Measurements from ENCODE around the gene FGD5.

The FGD5 gene, protein sequence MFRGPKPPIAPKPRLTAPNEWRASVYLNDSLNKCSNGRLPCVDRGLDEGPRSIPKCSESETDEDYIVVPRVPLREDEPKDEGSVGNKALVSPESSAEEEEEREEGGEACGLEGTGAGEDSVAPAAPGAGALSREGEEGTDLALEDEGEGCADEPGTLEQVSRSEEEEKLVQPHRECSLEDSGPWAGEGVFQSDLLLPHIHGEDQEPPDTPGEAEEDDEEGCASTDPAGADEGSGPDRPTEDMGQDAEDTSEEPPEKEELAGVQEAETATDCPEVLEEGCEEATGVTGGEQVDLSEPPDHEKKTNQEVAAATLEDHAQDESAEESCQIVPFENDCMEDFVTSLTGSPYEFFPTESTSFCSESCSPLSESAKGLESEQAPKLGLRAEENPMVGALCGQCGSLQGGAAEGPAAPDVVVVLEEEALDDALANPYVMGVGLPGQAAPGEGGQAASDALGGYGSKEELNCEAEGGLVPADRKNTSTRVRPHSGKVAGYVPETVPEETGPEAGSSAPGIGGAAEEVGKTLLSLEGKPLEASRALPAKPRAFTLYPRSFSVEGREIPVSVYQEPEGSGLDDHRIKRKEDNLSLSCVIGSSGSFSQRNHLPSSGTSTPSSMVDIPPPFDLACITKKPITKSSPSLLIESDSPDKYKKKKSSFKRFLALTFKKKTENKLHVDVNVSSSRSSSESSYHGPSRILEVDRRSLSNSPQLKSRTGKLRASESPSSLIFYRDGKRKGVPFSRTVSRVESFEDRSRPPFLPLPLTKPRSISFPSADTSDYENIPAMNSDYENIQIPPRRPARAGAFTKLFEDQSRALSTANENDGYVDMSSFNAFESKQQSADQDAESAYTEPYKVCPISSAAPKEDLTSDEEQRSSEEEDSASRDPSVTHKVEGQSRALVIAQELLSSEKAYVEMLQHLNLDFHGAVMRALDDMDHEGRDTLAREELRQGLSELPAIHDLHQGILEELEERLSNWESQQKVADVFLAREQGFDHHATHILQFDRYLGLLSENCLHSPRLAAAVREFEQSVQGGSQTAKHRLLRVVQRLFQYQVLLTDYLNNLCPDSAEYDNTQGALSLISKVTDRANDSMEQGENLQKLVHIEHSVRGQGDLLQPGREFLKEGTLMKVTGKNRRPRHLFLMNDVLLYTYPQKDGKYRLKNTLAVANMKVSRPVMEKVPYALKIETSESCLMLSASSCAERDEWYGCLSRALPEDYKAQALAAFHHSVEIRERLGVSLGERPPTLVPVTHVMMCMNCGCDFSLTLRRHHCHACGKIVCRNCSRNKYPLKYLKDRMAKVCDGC (N-terminal part only)

DNA sequence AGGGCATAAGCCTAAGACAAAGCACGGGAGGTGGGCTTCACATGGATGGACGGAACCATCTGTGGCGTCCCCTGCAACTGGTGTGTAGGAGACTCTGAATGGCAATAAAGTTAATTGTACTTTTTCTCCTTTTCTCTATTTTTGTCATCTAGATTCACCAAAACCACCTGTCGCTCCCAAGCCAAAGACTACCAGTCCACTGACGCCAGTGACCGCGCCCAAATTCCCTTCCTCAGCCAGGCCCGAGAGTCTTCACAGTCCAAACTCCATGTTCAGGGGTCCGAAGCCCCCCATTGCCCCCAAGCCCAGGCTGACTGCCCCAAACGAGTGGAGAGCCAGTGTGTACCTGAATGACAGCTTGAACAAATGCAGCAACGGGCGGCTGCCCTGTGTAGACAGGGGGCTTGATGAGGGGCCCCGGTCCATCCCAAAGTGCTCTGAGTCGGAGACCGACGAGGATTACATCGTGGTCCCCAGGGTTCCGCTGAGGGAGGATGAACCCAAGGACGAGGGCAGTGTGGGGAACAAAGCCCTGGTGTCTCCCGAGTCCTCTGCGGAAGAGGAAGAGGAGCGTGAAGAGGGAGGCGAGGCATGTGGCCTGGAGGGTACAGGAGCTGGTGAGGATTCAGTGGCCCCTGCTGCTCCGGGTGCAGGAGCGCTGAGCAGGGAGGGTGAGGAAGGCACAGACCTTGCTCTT is at the start of gene FGD5:
FGD5 (plus strand) TSS at position 159 of the 697 bp plus-strand sequence; CDS start at position 269, 110 bp downstream.
- no peak for DNase-seq (ENCODE audit: low spot score)

DNA sequence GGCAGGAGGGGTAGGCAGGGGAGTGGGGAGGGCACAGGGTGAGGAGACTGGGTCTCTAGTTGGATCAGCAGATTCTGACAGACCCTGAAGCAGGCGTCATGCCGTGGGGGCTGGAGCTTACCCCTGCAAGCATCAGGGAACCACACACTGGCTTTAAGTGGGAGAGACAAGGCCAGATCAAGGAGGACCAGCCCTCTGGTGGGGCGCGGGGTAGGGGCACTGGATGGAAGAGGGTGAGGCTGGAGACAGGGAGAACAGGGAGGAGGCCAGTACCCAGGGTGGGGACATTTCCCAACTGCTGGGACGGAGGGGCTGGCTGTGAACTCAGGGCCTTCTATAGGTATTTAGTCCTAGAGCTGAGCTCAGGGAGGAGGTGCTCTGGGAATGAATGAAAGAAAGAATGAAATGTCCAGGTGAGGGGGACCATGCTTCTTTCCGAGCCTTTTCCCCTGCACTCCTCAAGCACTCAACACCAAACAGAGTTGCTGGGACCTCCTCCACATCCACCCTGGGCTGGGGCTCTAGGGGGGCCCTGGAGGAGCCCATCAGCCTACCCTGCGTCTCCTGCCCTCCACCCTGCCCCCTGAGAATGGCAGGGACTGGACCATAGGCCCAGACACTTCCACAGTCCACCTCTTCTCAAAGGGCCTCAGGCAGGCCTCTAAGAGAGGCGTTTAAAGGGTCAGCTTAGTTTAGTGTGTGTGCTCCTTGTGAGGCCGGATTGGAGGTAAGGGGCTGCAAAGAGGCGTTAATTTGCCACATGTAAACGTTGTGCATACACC is 49.0 kb upstream of the FGD5 start:
- DNase-seq (ENCODE audit: low spot score), result no peak

DNA sequence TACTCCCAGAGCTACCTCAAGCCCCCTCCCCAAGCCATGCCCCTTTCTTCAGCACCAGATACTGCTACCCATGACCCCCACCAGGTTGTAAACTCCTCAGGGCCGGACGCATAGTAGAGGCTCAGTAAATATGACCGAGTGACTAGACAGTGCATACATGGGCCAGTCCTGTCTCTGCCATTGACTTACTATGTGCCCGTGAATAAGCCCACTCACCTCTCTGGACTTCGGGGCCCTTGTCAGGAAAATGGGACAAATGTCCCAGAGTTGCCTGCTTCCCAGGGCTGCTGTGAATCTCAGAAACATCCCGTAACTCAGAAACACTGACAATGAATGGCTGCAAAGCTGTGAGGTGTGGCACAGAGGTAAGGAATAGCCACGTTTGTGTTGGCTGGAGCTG is 48.2 kb upstream of the FGD5 start:
- DNase-seq (ENCODE audit: low spot score), result no peak

DNA sequence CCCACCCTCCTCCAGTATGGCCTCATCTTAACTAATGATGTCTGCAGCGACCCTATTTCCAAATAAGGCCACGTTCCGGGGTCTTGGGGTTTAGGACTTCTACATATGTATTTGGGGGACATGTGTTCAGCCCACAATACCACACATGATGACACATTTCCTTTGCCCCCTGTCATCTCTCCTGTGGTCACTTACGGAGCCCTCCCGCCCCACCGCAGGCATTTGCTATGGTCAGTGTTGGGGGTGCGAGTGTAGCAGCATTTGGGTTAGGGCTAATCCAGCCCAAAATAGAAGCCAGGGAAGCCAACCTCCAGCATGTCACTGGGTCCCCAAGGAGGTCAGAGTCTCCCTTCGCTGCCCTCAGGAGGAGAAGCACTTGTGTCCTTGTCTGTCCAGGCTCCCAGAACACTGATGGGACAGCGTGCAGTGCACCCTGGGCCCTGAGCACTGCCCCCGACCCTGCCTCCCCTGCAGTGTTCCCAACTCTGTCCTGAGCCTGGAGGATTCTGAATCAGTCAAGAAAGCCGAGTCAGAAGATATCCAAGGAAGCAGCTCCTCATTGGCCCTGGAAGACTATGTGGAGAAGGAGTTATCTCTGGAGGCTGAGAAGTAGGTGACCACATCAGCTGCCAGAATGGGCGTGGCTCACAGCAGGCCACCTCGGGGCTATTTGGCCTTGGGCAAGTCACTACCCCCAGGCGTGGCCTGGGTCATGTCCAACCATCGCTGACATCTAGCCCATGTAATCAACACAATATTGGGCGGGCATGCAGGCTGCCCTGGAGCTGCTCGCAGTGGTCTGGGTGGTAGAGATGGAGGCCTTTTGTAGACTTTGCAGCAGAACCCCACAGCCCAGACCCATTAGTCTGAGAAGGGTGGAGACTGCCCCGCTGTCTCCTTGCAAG is 46.9 kb upstream of the FGD5 start:
- DNase-seq (ENCODE audit: low spot score), result no peak

DNA sequence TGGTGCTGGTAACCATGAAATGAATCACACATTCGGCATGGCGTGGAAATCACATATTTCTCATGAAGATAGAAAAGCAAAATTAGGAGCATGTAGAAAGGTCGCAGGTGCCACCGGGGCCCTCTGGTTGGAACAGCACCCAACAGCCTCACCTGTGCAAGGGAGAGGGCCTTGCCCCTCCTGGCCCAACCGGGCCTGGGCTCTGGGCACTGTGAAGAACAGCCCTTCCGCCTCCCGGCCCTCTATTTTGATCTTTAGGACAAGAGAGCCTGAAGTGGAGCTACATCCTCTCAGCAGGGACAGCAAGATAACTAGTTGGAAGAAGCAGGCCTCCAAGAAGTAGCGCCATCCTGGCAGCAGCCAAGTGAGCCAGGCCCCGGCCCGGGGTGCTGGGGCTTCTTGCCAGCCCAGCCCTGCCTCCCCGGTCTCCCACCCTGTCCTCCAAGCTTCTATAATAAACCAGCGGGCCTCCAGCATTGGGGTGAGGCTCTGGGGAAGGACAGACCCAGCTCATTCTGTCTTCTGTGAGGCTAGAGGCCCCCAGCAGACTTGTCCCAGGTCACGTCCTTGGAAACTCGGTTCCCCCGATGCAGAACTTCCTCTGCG is 46.1 kb upstream of the FGD5 start:
- DNase-seq (ENCODE audit: low spot score), result no peak

DNA sequence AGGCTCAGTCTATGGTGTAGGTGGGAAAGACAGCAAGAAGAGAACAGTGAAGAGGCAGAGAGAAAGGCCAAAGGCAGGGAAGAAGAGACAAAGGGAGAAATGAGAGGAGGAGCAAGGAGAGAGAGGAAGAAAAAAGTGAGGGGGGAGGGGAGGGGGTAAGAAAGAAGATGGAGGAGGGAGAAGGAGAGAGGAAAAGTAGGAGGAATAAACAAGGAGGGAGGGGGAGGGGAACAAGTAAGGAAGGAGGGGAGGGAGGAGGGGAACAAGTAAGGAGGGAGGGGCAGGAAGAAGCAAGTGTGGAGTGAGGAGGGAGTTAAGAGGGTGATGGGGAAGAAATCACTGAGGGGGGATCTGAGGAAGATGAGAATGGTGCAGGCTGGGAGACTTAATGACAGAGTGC is 45.5 kb upstream of the FGD5 start:
- DNase-seq (ENCODE audit: low spot score), result no peak

DNA sequence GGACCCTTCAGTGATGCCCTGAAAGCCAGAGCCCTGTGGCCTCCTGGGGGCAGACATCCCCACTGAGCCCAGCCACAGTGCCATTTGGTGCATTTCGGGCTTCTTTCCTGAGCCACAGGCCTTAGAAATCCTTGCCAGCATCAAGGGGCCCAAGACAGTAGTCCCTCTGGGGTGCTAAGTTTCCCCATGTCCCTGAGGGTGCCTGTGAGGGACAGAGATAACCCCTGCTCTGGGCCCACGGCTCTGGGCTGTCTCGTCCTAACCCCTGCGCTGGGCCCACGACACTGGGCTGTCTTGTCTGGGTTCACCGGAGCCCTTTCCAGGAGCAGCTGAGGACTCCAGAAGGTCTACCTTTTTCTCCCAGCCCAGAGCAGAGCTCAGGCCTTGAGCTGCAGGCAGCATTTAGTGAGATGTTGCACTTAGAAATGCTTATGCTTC is 45.1 kb upstream of the FGD5 start:
- no peak for DNase-seq (ENCODE audit: low spot score)

DNA sequence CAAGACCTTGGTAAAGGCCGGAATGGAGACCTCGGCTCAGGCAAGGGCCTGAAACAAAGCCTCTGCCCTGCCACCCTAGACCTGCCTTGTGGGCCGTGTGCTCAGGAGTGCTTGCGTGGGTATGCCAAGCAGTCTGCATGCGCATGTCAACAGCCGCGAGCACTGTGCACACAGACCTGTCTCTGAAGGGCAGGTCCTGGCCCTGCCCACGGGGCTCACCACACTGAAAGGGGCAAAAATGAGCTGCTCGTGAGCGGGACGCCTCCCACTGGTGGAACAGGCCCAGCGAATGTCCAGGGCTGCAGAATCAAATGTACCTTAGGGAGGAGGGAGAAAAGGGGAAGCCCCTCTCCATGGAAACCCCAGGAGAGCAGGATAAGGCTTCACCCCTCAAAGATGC is 44.3 kb upstream of the FGD5 start:
- no peak for DNase-seq (ENCODE audit: low spot score)

DNA sequence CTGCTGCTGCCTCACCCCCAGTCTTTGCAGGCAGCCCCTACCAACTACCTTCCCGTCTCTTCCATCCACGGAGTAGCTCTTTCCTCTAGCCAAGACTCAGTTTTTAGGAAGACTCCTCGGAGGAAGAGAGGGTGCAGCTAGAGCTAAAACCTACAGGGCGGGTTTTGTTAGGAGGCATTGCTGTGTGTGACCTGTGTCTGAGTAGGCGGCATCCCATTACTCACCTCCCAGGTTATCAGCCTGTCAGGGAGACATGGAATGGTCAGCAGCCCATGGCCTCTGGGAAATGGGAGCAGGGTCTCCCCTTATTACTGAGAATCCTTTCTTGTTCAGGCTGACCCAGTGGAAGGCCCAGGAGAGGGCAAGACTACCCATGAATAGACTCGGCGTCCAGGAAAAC is 43.8 kb upstream of the FGD5 start:
- no peak for DNase-seq (ENCODE audit: low spot score)

DNA sequence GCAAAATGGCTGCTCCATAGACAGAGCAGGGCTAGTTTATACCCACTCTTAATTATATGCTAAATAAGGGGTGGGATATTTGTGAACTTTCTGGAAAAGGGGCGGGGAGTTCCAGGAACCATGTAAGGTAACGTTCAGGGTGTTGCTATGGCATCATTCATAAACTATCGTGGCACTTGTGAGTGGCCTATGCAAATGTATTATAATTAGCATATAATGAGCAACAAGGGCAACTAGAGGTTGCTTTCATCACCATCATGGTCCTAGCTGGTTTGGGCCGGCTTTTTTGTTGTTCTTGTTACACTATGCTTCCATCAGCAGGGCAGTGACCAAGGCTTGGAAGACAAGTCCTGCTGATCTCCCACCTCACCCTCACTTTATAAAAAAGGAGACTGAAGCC is 43.2 kb upstream of the FGD5 start:
- no peak for DNase-seq (ENCODE audit: low spot score)

DNA sequence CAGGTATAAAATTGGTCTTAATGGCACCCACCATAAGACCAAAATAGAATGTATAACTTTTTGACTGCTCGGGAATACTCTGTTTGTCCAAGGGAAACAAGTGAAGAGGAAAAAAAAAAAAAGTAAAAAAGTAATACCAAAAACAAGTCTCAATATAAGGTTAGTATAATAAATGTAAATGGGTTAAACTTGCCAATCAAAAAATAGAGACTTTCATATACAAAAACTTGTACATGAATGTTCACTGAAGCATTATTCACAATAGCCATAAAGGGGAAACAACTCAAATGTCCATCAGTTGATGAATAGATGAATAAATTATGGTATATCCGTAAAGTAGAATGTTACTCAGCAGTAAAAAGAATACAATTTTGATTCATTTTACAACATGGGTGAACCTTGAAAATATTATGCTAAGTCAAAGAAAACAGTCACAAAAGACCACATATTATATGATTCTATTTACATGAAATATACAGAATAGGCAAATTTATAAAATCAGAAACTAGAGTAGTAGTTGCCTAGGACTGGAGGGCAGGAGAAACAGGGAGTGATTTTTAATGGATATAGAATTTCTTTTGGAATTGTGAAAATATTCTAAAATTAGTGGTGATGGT is 39.6 kb upstream of the FGD5 start:
- DNase-seq (ENCODE audit: low spot score), result no peak

DNA sequence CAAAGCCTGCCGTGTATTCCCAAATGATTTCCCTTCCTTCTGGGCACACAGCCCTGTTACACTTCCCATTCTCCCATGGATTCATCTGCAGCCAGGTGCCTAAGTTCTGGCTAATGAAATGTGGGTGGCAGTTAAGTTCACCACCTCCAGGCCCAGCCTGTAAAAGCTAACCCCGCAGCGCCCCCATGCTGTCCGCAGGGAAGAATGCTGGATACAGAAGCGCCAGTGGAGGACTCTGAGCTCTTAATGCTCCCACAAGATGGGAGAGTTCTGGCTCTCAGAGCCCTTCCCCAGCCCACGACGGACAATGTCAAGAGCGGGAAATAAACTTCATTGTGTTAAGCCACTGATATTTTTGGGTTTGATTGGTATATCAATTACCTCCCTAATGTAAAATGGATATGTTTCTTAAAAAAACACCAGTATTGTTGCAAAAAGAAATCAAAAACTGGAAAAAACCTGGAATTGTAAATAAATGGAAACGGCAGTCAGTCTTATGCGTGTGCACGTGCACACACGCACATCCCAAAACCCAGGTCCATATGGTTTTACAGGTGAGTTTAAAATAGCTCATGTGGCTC is 37.7 kb upstream of the FGD5 start:
- peak; percentile 78 for DNase-seq (ENCODE audit: low spot score)

DNA sequence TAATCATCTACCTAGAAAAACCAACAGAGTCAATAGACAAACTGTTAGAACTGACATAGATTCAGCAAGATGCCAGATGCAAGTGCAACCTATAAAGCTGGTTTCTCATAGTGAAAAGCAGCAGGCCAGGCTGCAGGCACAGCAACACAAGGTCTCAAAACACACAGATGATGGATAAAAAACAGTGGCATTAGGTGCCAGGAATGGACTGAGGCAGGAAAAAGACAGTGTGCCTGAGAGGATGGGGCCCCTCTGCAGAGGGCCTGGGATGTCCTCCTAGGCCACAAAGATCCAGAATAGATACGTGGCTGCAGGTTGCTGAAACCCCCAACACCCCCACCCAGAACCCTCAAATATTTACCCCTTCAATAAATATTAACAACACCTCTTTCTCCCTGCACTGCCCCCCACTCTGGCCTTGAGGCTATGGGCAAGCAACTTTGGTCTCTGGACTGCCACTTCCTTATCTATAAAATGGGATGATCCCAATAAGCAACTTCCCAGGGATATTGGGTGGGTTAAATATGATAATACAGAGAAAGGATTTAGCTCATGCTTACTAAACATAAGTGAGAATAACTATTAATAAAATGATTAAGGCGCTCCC is 35.2 kb upstream of the FGD5 start:
- no peak for DNase-seq (ENCODE audit: low spot score)

DNA sequence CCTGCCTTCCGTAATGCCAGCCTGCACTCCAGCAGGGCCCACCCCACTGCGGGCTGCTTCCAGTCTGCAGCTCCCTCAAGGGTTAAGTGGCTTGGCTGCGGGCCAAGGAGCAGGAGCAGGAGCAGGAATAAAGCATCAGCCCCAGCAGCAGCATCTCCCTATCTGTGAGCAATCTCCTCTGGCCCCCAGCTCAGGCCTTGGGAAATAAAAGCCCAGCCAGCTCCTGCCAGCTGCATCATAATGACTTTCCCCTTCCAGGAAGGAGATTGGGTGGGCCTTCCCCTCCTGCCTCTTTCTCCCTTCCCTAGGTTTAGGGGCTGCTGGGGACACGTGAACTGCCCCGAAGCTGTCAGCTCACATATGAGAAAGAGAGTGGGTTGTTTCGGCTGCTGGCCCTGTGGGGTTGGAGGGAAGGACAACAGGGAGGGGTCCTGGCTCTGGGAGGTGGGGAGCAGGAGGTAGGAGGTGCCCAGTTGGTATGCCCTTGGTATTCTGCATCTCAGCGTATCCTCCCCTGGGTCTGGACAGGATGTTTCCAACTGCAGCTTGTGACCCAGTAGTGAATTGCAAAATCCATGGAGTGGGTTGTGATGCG is 34.6 kb upstream of the FGD5 start:
- no peak for DNase-seq (ENCODE audit: low spot score)

DNA sequence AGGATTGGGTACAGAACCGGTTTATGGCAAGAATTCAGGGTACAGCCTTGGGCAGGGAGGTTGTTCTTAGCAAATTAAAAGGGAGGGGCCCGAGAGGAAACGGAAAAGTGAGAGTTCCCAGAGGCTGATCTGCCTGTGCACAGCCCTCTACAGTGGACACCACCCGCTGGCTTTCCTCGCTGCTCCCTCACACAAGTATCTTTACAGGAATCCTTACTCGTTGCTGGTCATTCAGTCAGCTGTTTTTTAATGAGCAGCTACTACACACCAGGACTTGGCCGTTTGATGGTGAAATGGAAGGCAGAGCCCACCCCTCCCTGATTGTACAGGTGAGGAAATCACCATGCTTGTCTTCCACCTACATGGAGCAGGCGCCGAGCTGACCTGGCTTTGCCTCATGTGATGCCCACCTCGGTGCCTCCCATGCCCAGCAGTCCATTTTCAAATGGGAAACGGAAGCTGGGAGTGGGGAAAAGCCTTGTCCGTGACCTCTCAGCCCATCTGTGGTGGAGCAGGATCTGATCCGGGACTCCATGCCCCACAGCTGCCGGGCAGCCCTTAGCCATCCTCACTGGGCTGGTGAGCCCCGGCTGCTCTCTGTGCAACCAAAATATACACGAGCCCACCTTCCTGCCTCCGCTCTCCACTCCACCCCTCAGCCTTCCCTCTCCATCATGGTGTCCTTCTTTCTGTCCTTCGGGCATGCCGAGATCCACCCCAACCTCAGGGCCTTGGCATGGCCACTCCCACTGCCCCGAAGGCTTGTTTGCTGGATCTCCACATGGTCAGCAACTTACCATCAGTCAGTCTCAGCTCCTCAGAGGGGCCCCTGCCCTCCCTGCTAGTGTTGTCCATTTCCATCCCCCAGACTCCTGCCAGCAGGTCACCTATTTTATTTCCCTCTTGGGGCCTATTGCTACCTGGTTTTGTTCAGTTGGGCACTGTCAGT is 33.3 kb upstream of the FGD5 start:
- DNase-seq (ENCODE audit: low spot score), result no peak

DNA sequence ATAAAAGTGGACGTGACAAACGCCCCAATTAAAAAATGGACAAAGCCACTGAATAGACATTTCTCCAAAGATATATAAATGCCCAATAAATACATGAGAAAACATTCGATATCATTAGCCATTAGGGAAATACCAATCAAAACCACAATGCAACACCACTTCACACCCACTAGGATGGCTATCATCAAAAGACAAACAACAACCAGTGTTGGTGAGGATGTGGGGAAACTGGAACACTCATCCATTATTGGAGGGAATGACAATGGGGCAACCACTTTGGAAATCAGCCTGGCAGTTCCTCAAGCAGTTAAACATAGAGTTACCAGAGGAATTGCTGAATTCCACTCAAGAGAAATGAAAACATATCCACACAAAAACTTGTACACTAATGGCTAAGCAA is 32.4 kb upstream of the FGD5 start:
- no peak for DNase-seq (ENCODE audit: low spot score)

DNA sequence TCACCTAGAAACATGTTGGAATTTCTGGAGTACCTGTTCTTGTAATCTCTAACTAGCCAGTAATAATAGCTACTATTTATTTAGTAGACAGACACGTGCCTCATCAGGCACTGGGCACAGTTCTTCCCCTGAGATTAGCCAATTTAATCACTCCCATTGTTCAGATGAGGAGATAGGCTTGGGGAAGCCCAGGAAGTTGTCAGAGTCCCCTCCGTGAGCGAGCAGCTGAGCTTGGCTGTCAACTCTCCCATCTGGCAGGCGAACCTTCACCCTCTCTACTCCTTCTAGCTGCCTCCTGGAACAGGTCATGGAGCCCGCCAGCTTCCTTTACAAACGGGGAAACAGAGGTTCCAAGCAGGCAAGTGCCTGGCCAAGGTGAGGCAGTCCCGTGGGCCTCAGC is 31.1 kb upstream of the FGD5 start:
- DNase-seq (ENCODE audit: low spot score), result no peak

Measured in HuH-7.5 (cell line).